Fibroblast of lung (primary cell): Measurements from ENCODE around the gene UCP2. TPM values are rescaled to one million over a fixed set of nuclear protein-coding genes. Genes with fewer than 3 reads are reported as not detected.

ENCODE experiments used
- DNase-seq, 2 donors: peaks; one replicate each; pipeline versions ENCODE4 v3.0.0 to v3.0.0-alpha.2; 2010; ENCODE audit warnings: low read depth in 2 of 2
- H2AFZ ChIP-seq: 2 replicates; pipeline ENCODE4 v1.5.1; 2012; ENCODE audit warnings: low read length, control low read depth, inconsistent platforms
- H3K27ac ChIP-seq: 2 replicates; pipeline ENCODE4 v1.5.1; 2011; ENCODE audit warnings: low read length, control low read depth; ENCODE audit not compliant: insufficient read depth
- H3K27me3 ChIP-seq: 2 replicates; pipeline ENCODE4 v1.5.1; 2011; ENCODE audit warnings: mild to moderate bottlenecking, low read length; ENCODE audit not compliant: control insufficient read depth, insufficient read depth
- H3K36me3 ChIP-seq: 2 replicates; pipeline ENCODE4 v1.5.1; 2011; ENCODE audit warnings: low read length; ENCODE audit not compliant: control insufficient read depth, insufficient read depth
- H3K4me1 ChIP-seq: 2 replicates; pipeline ENCODE4 v1.5.1; 2011; ENCODE audit warnings: low read length; ENCODE audit not compliant: control insufficient read depth, insufficient read depth; ENCODE audit errors: extremely low read depth
- H3K4me2 ChIP-seq: 2 replicates; pipeline ENCODE4 v1.5.1; 2011; ENCODE audit warnings: low read length, control low read depth; ENCODE audit not compliant: insufficient read depth; ENCODE audit errors: extremely low read depth
- H3K4me3 ChIP-seq, 4 experiments: fragments of 200-600 bp in 1 of 4; sonication (generic) in 1 of 4; replicated peaks in 1 of 4; 2 replicates each; pipeline ENCODE4 v1.5.1; 2011 to 2016; ENCODE audit warnings: low read length in 4 of 4, low read depth in 3 of 4, mild to moderate bottlenecking in 3 of 4, control low read depth in 2 of 4, inconsistent platforms in 1 of 4, mixed read lengths in 1 of 4; ENCODE audit not compliant: insufficient read depth in 1 of 4; ENCODE audit errors: control extremely low read depth in 1 of 4
- H3K79me2 ChIP-seq: 2 replicates; pipeline ENCODE4 v1.5.1; 2012; ENCODE audit warnings: mild to moderate bottlenecking, low read length, inconsistent platforms; ENCODE audit not compliant: control insufficient read depth, insufficient read depth
- H3K9ac ChIP-seq: 2 replicates; pipeline ENCODE4 v1.5.1; 2011; ENCODE audit warnings: mild to moderate bottlenecking, low read length, control low read depth; ENCODE audit not compliant: insufficient read depth
- H3K9me3 ChIP-seq: 2 replicates; pipeline ENCODE4 v1.5.1; 2012; ENCODE audit warnings: low read depth, low read length; ENCODE audit not compliant: control insufficient read depth, insufficient read depth
- H4K20me1 ChIP-seq: 2 replicates; pipeline ENCODE4 v1.5.1; 2011; ENCODE audit warnings: low read length; ENCODE audit not compliant: control insufficient read depth, insufficient read depth; ENCODE audit errors: extremely low read depth
- CTCF ChIP-seq, 2 donors: IDR thresholded peaks in 1 of 2; conservative IDR thresholded peaks in 1 of 2; 1 replicate in 1 of 2; 2 replicates in 1 of 2; pipeline ENCODE4 v1.5.1; 2011 to 2012; ENCODE audit warnings: low read length in 2 of 2, control low read depth in 1 of 2, inconsistent platforms in 1 of 2, low read depth in 1 of 2, mild to moderate bottlenecking in 1 of 2
- EZH2 ChIP-seq: IDR thresholded peaks from 2 replicates; pipeline ENCODE4 v1.5.1; 2012; ENCODE audit warnings: low read length, control low read depth, mild to moderate bottlenecking; ENCODE audit errors: missing control alignments
- polyA plus RNA-seq, 2 donors: library from polyadenylated mRNA; depleted of rRNA in 1 of 2; stranded (reverse) in 1 of 2; unstranded in 1 of 2; fragments of >200 nt; gene quantifications; 2 replicates each; pipeline ENCODE4 v1.2.1, GENCODE V29; 2011 to 2012; ENCODE audit warnings: missing spikeins in 1 of 2
- total RNA-seq: library from RNA; depleted of rRNA; stranded (reverse); fragments of >200 nt; gene quantifications from 2 replicates; pipeline ENCODE4 v1.2.1, GENCODE V29; 2014

Gene UCP2
- total and polyA plus RNA-seq, 2 donors (not counting 1 experiment from before 2014, with no cell fraction given) = 4.8 to 11.5 TPM

DNA sequence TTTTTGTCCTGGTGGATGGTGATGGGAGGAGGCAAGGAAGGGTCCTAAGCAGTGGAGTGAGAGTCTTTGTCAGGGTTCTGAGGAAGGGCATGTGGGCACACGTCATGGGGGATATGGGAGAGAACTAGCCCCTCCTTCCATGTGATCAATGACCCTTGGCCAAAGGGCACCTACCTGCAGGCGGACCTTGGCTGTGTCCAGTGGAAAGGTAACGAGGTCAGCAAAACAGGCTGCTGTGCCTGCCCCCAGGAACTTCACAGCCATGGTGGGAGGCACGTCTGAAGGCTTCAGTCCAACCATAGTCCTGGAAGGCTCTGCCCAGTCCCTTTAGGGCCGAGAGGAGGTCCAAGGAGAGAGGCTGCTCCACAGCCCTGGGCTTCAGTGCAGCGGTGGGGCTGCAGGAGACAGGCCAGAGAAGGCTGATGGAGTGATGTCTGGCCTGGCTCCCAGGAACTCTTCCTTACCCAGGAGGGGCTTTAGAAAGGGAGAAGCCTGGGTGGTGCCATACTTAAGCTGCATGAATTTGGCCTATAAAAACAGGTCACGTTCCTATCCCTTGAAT is 24.2 kb upstream of the UCP2 start:
- H3K36me3 ChIP-seq = no peaks in the 10 kb centered on the region
- H3K27me3 ChIP-seq = no peaks in the 10 kb centered on the region

GRCh38 chr11:74005721-74006517 is 23.3 kb upstream of the UCP2 start:
- no peaks in the 10 kb centered on the region for H3K79me2 ChIP-seq
- no peaks in the 10 kb centered on the region for H3K9me3 ChIP-seq
- H3K27me3 ChIP-seq = no peaks in the 10 kb centered on the region
- no peak overlapping the region for H3K9ac ChIP-seq
- H3K4me1 ChIP-seq = no peaks in the 10 kb centered on the region
- H3K4me2 ChIP-seq = no peak overlapping the region
- no peak for DNase-seq
- no peak overlapping the region for H3K4me3 ChIP-seq
- no peaks in the 10 kb centered on the region for H3K36me3 ChIP-seq
- TF ChIP-seq EZH2 = no peak
- TF ChIP-seq CTCF (conservative IDR thresholded peaks at IDR 0.05 in 1 of 2, IDR thresholded peaks at IDR 0.05 in 1 of 2; ENCODE audit: low read depth in 1 of 2, low read length in 2 of 2) = no peak
- H3K27ac ChIP-seq = no peak overlapping the region
- no peaks in the 10 kb centered on the region for H4K20me1 ChIP-seq
- no peak overlapping the region for H2AFZ ChIP-seq

More for the DNA sequence above, 24.2 kb upstream of the UCP2 start:
- Histone ChIP-seq H3K4me3 (no peak overlapping the region), H3K4me1 (no peaks in the 10 kb centered on the region), H2AFZ (no peak overlapping the region), H3K4me2 (no peak overlapping the region), H3K79me2 (no peaks in the 10 kb centered on the region), H3K9ac (no peak overlapping the region), H3K27ac (no peak overlapping the region), H3K9me3 (no peaks in the 10 kb centered on the region), H4K20me1 (no peaks in the 10 kb centered on the region)
- TF ChIP-seq EZH2 = no peak
- no peak for TF ChIP-seq CTCF (conservative IDR thresholded peaks at IDR 0.05 in 1 of 2, IDR thresholded peaks at IDR 0.05 in 1 of 2; ENCODE audit: low read depth in 1 of 2, low read length in 2 of 2)
- no peak for DNase-seq

DNA sequence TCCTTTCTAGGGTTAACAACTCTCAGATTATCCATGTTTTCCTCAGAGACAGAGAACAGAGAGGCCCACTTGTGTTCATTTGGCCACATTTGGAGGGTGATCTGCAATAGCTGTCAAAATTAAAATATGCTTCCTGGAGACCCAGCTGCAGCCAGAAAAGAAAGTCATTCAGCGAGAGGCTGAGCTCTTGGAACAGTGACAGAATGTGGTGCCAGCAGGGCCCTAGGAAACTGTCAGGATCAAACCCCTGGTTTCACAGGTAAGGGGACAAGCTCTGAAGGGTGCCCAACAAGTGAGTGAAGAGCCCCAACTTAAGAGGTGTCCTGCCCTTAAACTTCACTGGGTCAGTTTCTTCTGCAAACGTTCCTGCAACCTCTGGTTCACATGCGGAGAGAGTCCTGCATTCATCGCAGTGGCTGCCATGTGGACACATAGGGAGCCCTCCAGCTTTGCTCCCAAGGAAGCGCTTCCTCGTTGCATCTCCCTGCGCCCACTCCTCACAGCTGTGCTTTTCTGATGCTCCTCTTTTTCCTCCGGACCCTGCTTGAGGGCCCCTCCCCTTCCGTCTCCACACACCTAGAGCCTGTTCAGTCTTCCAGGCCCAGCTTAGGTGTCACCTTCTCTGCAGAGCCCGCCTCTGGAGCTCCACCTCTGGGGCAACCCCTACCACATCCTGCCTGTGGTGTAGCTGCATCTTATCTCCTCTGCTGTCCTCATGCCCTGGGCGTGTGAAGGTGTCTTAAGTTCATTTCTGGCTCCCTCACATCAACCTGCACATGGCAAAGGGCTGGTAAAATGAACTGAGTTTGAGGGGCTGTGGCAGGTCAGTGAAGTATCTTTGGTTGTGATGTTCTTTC is 22.3 kb upstream of the UCP2 start:
- Histone ChIP-seq H4K20me1 (no peaks in the 10 kb centered on the region), H3K27ac (no peak overlapping the region), H3K4me1 (no peaks in the 10 kb centered on the region), H3K27me3 (no peaks in the 10 kb centered on the region), H3K36me3 (no peaks in the 10 kb centered on the region), H3K79me2 (no peaks in the 10 kb centered on the region), H3K4me2 (no peak overlapping the region), H3K9me3 (no peaks in the 10 kb centered on the region), H3K9ac (no peak overlapping the region), H3K4me3 (no peak overlapping the region), H2AFZ (no peak overlapping the region)
- TF ChIP-seq EZH2 (no peak), CTCF (conservative IDR thresholded peaks at IDR 0.05 in 1 of 2, IDR thresholded peaks at IDR 0.05 in 1 of 2; ENCODE audit: low read depth in 1 of 2, low read length in 2 of 2) (no peak)
- no peak for DNase-seq
